ENCODE results near the gene KMT5C.
A peak's percentile ranks its signal among the peaks of the same experiment; 100 is the strongest.

Gene KMT5C

GRCh38 chr19:55339105-55339888 is at the start of gene KMT5C:
Gene KMT5C (plus strand): TSS chr19:55339876. CDS start chr19:55341937, 2,061 bp downstream.
- DNase-seq (ENCODE audit: low spot score): peak; percentile 100

- no peak for DNase-seq (ENCODE audit: low spot score)
Observed at GRCh38 chr19:55297267-55297666, 42.4 kb upstream of the KMT5C start.

GRCh38 chr19:55299991-55300390 is 39.7 kb upstream of the KMT5C start:
- no peak for DNase-seq (ENCODE audit: low spot score)

- DNase-seq (ENCODE audit: low spot score): peak; percentile 68
Observed at GRCh38 chr19:55300886-55301458, 38.7 kb upstream of the KMT5C start.

- peak; percentile 77 for DNase-seq (ENCODE audit: low spot score)
Observed at GRCh38 chr19:55301459-55302317, 38.0 kb upstream of the KMT5C start.

- DNase-seq (ENCODE audit: low spot score): no peak
Observed at GRCh38 chr19:55302318-55302703, 37.4 kb upstream of the KMT5C start.

- DNase-seq (ENCODE audit: low spot score): no peak
Observed at GRCh38 chr19:55303477-55303876, 36.2 kb upstream of the KMT5C start.

- DNase-seq (ENCODE audit: low spot score): no peak
Observed at GRCh38 chr19:55304279-55304978, 35.2 kb upstream of the KMT5C start.

GRCh38 chr19:55304980-55305379 is 34.7 kb upstream of the KMT5C start:
- no peak for DNase-seq (ENCODE audit: low spot score)

- DNase-seq (ENCODE audit: low spot score): no peak
Observed at GRCh38 chr19:55305491-55305890, 34.2 kb upstream of the KMT5C start.

GRCh38 chr19:55305983-55306562 is 33.6 kb upstream of the KMT5C start:
- no peak for DNase-seq (ENCODE audit: low spot score)

- DNase-seq (ENCODE audit: low spot score): no peak
Observed at GRCh38 chr19:55306712-55307111, 33.0 kb upstream of the KMT5C start.

GRCh38 chr19:55308281-55308680 is 31.4 kb upstream of the KMT5C start:
- no peak for DNase-seq (ENCODE audit: low spot score)

GRCh38 chr19:55309448-55309847 is 30.2 kb upstream of the KMT5C start:
- DNase-seq (ENCODE audit: low spot score): no peak

GRCh38 chr19:55310498-55310897 is 29.2 kb upstream of the KMT5C start:
- DNase-seq (ENCODE audit: low spot score): no peak

- no peak for DNase-seq (ENCODE audit: low spot score)
Observed at GRCh38 chr19:55311397-55311796, 28.3 kb upstream of the KMT5C start.

- DNase-seq (ENCODE audit: low spot score): no peak
Observed at GRCh38 chr19:55311797-55312196, 27.9 kb upstream of the KMT5C start.

- DNase-seq (ENCODE audit: low spot score): no peak
Observed at GRCh38 chr19:55312621-55313512, 26.8 kb upstream of the KMT5C start.

GRCh38 chr19:55314396-55314795 is 25.3 kb upstream of the KMT5C start:
- no peak for DNase-seq (ENCODE audit: low spot score)

- no peak for DNase-seq (ENCODE audit: low spot score)
Observed at GRCh38 chr19:55315956-55316525, 23.6 kb upstream of the KMT5C start.

Data from globus pallidus (tissue), 1 donor.